Uterus (tissue), 2 donors: ENCODE measurements around the gene C16orf74.

Experiments
- POLR2A ChIP-seq, 2 donors: fragments of 450-650 bp; IDR thresholded peaks; one replicate each; pipeline ENCODE4 v1.6.1; 2016; ENCODE audit warnings: antibody characterized with exemption in 2 of 2, mild to moderate bottlenecking in 1 of 2, moderate library complexity in 1 of 2
- TF ChIP-seq, protein P1 (sequence below), 4 experiments: fragments of 200-600 bp in 2 of 4; fragments of 450-650 bp in 2 of 4; sonication (generic) in 2 of 4; IDR thresholded peaks; one replicate each; pipeline ENCODE4 v1.5.1; 2016 to 2019; ENCODE audit warnings: antibody characterized with exemption in 4 of 4, mild to moderate bottlenecking in 2 of 4, moderate library complexity in 1 of 4

- TF ChIP-seq, protein P1, sequence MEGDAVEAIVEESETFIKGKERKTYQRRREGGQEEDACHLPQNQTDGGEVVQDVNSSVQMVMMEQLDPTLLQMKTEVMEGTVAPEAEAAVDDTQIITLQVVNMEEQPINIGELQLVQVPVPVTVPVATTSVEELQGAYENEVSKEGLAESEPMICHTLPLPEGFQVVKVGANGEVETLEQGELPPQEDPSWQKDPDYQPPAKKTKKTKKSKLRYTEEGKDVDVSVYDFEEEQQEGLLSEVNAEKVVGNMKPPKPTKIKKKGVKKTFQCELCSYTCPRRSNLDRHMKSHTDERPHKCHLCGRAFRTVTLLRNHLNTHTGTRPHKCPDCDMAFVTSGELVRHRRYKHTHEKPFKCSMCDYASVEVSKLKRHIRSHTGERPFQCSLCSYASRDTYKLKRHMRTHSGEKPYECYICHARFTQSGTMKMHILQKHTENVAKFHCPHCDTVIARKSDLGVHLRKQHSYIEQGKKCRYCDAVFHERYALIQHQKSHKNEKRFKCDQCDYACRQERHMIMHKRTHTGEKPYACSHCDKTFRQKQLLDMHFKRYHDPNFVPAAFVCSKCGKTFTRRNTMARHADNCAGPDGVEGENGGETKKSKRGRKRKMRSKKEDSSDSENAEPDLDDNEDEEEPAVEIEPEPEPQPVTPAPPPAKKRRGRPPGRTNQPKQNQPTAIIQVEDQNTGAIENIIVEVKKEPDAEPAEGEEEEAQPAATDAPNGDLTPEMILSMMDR (IDR thresholded peaks at IDR 0.05), result no peak
- no peak for TF ChIP-seq POLR2A (IDR thresholded peaks at IDR 0.05)
Observed at GRCh38 chr16:85667261-85667660, 83.6 kb downstream of the C16orf74 start.
